Stimulated activated CD4-positive, alpha-beta T cell treated with anti-CD3 and anti-CD28 coated beads, Interleukin-15, amount 100 ng/mL, for 24 hours (primary cell): Measurements from ENCODE around the gene LHPP.

Source experiments
- DNase-seq: peaks from one replicate; pipeline ENCODE4 v3.0.0-alpha.2; 2020

The LHPP gene

DNA sequence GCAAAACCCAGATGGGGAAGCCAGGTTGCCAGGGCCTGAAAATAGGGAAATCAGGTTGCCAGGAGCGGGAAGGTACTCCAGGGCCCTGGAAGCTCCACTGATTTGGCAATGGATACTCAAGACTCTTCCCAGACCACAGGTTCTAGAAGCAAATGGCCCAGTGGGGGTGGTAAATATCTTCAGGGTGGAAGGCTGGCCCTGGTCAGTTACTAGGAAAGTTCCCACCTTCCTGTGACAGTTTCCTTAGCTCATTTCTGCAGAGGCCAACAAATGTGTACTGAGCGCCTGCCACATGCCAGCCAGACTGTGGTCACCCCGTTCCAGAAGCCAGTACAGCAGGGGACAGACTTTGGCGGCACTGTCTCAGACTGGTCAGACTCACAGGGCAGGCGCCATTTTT is 168.9 kb downstream of the LHPP start:
- DNase-seq = no peak

DNA sequence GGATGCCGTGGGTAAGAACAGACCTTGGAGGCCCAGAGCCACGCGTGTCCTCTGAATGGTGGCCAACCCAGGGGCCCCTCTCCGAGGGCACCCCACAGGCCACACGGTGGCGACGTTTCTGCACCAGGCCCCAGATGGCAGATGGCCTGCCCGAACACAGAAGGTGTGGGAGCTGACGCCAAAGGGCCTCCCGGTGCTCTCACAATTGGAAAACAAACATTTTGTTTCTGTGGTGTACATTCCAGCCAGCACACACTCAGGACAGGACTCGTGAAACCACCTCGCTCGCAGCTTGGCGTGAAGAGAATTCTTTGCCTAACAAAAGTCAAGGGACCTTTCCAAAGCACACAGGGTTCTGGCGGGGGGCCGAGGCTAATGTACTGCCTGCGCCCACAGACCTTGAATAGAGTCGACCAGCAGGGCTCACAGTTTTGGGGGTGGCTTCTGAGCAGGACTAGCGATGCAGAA is 170.5 kb downstream of the LHPP start:
- peak; percentile 53 for DNase-seq

DNA sequence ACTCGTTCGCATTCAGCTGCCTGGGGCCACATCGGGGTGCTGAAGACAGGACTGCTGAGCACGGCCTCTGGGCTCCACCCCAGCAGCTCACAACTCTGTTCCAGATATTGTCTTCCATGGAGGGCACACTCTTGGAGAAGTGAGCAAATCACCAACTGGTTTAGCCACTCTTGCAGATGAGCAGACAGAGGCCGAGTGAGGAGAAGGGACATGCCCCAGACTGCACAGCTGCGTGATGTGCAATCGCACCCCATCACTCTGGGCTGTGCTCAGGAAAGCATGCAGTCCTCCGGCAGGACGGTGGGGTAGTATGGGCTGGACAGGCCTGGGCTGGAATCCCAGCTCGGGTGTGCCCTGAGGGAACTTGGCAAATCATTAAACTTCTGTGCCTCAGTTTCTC is 170.9 kb downstream of the LHPP start:
- no peak for DNase-seq

DNA sequence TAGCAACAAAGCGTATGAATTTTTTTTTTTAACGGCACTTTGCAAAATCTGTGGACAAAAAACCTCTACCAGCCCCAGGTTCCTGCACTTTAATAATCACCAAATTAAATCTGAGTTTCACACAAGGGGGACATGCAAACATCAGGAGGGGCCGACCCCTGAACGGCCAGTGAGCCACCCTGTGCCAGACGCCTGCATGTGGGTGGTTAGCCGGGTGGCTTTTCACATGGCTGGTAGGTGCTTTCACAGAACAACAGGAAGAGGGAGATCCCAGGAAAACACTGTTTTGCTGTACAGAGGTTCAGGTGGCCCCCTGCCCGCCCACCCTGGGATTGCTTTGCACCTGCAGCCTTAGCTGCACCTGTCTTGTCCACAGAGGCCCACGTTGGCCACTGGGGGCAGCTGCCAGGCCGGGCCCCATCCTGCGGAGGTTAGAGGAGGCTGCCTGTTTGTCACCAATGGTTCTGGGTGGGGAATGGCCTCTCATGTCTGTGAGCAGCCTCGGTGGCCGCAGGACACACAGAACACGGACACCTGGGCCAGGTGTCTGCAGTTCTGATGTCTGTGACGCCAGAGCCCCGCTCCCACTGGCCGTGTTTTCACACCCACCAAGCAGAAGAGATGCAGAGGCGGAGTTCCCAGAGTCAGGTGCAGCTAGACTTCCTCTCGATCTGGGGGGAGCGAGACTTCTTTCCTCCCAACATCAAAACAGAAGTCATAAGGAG is 174.8 kb downstream of the LHPP start:
- peak; percentile 38 for DNase-seq

DNA sequence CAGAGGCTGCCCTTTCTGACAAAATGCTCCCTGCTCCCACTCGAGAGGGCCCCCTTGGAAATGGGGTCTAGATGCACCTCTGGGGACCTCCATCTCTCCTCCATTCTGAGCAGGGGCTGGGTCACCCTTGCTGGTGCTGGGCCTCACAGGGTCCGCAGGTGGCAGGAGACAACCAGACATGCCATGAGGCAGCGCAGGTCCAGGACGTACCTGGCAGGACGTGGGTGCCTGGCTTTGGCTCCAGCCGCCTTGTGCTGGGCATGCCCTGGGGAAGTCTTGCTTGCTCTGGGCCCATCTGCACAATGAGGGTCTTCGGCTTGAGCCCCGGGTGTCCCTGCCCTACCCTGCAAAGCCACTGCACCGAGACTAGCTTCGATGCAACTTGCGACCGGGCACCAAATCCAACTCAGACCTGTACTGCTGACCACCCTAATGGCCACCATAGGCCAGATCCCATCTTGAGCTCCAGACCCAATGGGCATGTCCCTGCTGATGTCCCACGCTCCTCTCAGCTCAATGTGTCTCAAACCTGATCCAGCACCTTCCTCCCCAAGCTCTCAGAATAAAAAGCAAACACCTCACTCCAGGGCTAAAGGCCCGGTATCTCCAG is 175.6 kb downstream of the LHPP start:
- DNase-seq = no peak

DNA sequence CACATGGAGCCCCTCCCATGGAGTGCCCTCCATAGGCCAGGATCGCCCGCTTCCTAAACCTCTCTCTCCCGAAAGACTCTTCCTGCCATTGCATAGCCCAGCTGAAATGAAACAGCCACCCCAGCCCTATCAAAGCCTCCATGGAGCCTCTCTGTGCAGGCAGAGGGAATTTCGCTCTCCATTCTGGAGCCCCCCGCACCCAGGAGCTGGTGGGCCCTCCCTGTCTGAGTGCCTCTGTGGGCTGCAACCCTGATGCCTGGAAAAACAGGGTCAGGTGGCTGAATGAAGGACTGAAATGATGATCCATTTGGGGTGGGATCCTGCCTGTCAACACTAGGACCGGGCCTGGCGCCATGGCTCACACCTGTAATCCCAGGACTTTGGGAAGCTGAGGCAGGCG is 176.1 kb downstream of the LHPP start:
- DNase-seq = no peak

DNA sequence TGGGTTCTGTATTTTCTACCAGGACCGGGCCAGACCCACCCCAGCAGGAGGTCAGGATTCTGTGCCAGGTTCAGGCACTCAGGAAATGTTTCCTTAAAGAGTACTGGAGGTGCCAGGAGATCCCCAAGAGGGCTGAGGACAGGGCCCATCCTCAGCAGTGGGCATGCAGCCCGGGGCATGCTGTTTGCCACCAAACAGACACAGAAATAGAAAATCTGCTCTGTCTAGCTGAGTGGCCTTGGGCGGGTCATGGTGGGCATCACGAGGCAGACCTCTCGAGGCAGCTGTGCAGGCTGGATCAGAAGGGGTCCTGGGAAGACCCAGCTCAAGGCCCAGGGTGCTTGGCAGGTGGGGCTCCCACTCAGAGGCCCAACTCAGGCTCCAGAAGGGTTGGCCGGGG is 177.6 kb downstream of the LHPP start:
- DNase-seq = no peak

DNA sequence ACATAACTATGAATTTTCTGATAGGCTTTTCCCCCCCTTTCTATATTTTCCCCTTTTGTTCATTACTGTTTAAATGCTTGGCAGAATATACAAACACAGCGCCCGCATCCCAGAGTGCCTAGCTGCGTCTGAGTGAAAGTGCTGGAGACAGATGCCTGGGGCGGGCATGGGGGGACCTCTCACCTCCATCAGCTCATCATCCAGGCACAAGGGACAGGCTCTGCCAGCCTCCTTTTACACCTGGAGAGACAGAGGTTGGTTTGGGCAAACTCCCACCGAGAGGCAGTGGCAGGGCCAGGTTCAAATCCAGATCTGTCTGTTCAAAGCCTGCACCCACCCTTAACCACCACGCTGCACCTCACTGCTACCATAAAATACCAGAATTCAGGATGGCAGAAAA is 178.0 kb downstream of the LHPP start:
- DNase-seq = no peak

DNA sequence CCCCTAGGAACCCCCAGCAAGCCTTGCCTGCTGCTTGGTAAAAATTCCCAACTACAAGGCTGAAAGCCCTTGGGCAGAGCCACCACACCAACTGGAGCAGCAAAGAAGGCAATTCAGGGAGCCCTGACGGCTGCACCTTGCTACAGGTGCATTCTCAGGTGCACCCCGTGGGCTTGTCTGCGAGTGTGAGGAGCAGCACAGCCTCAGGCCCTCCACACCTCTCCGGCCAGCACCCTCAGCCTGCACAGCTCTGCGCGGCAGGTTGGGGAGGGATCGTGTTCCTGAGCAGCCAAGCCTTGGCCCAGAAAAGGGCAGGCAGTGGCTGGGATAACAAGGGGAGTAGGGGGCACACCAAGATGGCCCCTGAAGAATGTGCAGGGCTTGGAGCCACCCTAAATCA is 178.4 kb downstream of the LHPP start:
- no peak for DNase-seq

DNA sequence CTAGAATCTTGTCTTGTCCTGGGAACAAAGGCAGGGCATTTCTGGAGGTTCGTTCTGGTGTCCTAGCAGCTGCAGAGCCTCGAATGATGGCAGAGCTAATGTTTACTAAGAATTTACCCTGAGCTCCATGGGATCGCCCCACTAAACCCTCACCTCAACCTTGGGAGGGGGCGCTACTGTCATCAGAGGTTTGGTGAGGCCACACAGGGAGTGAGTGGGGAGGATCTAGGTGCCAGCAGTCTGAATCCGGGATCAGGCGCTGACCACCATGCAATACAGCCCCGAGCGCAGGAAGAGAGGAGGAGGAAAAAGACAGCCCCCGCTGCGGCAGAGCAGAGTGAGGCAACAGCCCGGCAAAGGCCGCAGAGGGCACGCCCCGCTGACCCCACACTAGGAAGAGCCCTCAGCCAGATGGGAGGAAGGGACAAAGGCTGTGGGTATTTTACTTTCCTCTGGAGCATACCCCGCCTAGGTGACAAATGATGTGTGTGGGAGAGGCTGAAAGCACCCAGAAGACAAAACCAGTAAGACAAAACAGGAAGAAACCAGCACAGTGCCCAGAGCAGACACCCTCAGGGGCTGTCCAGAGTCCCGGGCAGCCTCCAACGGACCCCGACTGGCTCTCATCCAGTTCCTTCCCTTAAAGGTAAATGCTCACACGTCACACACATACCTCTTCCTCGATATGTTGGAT is 179.1 kb downstream of the LHPP start:
- DNase-seq = no peak

DNA sequence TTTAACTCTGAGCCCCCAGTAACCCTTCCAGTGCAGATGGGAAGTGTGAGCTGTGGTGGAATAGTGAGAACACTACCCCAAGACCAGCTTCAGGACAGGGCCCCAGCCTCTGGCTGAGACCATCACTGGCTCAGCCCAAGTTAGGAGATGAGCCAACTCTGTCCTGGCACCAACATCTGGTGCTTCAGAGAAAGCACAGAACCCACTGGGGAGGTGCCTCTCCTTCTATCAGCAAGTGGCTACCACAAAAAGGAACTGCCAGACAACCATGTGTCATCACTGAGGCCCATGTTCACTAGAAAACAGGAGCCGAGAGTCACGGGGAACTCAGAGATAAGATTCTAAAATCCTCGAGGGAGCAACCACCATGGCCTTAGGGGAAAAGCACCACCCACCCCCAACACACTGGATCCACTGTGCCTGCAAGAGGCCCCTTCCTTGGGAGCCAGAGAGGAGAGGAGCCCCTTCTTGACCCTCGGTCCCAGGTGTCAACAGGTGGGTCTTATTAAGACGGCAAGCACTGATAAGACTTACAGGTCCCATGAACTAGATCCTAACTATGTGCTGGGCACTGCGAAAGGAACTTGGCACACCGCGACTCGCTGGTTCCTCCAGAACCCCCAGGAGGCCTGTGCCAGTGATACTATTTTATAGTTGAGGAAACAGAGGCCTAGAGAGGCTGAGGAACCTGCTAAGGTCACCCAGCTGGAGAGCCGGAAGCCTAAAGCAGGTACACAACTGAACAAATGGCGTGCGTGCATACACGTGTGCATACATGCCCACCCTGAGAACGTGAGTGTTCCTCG is 179.9 kb downstream of the LHPP start:
- DNase-seq = peak; percentile 36

DNA sequence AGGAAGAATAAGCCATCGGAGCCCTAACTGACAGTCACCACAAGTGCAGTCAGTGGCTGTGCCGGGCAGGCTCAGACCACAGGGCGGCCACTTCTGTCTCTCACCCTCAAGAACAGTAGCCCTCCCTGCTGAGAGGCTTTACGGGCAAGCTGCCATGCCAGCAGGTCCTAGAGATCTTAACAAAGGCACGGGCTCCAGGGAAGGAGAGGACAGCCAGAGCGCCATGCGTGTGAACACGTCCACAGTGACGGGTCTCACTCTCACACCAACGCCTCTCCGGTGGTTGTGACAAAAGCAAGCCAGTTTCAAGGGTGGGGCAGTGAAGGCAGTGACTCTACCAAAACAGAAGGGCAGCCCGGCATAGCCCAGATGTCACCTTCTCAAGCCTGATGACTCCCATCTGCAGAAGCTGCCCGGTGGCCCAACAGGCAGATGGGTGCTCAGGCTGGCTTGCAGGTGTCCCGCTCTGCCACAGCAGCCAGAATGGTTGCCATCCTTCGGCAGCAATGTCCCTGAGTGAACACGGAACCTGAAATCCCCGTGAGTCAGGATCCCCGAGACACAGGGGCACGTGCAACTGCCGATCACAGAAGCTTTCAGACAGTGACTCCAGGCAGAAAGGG is 180.6 kb downstream of the LHPP start:
- DNase-seq = no peak

DNA sequence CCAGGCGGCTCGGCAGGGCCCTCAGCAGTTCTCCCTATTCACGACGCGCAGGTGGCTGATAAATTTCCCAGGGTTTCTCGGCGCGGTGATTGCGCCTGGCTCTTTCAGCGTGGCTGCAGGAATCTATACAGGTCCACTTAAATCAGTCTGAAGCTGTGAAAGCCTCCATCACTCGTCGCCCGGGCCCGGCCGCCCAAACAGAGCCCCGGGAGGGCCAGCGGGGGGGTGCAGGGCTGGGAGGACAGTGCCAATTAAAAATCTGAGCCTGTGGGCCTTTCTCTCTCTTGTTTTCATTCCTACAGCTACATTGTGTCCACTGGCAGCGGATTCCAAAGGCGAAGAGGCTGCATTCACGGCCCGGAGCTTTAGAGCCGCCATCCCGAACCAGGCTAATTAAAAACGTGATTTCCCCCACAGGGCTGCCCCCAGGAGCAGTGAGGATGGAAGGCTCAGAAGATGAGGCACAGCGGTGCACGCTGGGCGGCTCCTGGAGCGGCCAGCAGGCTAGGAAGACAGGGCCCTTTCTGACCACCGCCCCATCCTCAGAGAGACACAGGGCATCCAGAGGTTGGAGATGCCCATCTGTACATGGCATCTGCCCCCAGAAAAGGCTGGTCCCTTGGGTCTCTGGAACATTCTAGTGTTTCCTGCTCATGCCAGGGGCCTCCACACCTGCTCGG is 181.8 kb downstream of the LHPP start:
- DNase-seq = no peak

DNA sequence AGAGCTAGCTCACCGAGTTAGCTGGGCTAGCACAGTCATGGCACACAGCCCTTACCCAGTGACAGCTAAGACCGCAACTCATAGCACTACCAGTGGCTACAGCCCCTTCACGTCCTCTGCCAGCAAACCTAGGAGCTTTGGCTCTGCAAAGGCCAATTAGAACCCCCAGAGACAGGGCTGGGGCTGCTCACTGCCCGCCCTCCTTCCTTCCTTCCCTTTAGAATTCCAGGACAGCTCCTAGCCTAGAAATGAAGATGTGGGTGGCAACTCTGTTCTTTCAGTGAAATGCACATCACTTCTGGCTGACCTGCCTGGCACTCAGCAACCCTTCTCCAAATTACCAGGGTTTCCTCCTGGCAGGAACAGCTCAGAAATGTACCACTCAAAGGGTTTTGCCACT is 182.6 kb downstream of the LHPP start:
- no peak for DNase-seq

DNA sequence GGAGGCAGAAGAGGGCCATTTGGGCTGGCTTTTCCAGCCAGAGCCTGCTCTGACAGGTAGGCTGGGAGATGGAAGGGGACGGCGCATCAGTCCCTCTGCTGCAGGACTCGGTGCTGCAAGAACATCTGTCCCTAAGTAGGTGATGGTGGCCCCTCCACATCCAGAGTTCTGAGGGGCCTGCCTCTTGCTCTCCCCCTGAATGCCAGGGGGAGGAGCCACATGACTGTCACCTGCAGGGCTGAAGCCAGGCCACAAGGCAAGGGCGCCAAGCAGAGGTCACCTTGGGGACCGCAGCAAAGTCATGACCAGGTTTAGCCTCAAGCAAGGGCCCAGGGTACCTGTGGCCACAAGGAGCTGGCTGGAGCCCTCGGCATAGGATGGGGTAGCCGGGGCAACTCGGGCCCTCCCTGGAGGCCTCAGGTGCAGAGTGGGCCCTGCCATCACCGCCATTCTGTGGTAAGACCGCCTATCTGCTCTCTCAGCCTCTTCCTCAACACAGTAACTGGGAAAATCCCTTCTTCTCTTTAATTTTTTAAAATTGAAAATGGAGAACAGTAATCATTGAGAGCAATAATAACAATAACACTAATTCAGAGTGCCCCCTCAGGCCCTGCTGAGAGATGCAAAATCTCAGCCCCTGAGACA is 183.3 kb downstream of the LHPP start:
- no peak for DNase-seq

DNA sequence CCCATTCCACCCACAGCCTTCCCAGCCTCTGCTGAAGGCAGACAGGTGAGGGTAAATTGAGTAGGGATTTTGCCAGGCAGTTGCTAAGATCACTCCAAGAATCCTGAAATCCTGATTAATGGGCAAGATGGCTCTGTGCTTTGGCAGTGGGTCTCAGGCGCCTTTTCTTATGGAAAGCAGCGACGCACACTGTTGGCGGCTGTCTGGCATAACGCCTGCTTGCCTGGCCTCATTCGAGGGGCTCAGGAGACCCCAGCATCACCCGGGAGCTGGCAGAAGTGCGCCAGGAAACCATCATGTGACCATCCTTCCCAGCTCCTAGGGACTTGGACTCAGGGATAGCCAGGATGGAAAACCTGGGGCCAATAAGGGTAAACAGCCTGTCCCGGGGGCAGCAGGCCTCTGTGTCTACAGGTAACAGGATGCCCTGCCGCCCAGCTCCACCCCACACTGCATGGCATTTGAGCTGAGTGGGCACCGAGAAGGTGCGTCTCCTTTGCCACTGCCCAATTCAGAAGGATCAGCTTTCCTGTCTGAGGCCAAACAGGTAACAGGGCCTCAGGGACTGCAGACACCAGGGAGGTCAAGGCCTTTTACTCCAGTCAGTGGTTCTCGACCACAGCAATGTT is 184.0 kb downstream of the LHPP start:
- no peak for DNase-seq

DNA sequence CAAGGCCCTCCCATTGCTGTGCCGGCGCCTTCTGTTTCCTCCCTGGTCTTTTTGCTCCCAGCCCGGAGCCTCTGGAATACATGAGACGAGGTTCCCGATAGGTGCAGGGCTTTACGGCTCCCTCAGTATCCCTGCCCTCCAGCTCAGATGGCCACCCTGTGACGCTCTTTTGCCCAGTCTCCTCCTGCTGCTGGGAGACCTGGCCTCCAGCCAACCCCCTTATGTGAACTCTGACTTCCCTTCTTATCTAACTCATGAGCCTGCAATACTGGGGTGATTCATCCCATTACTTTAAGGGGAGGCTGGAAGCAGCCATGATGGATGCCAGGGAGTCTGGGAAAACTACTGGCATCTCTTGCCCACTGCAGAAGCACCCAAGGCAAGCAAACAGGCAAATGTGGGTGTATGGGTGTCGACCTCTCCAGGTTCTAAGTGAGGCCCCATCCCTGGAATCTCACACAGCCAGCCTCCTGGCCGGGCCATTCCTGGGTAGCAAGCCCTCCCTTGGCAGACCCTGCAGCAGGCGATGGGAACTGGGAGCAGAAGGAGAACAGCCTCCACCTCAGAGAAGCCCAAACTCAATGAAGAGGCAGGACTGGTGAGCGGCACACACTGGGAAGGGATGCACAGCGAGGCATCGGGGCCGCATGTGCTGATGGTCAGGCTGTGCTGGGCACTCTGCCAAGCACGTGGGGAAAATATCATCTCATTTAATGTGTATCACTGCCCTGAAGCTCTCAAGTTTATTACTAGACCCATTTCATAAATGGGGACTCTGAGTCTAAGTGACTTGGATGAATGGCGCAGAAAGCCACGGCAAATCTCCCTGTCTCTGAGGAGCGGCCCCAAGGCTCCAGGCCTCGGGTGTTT is 185.1 kb downstream of the LHPP start:
- DNase-seq = no peak

DNA sequence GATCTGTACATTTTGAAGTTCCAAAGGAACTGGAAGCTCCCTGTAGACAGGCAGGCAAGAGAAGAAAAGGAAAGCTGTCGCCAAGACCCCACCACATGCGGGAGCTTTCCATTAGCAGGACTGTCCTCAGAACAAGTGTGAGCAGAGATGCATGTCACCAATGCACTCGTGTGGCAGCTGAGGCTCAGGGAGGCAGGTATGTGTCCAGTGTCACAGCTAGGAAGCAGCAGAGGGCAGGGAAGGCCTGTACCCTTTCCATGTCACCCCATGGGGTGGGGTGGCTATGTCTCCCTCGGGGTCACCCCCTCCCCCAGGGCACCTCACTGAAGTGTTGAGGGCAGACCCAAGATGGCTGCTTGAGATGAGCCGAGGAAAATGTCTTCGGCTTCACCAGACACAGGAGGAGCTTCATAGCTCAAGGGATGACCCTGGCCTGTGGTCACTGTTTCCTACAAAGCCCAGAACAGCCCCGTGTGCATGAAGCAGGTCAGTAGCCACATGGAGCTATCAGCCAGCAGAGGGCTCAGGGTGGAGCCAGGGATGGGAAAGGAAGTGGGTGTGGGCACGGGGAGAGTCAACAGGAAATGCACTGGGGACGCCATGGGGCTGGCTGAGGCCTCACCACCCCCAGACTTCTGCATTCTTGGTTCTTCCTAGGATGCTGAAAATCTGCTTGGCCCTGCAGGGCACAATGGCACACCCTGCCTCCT is 186.0 kb downstream of the LHPP start:
- peak; percentile 78 for DNase-seq

DNA sequence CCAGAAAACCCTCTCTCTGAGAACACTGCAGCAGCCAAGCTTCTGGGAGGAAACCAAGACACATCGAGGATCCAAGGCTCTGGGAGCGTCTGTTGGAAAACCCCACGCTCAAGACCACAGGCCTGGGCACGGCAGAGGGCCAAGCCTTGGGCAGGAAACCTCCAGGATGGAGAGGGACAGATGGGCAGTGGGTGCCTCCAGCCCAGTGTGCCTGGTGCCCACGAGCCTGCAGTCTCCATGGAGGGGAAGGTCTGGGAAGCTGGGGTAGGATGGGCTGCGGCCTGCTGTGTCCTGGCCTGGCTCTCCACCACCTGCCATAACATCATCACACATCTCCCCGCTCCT is 186.5 kb downstream of the LHPP start:
- no peak for DNase-seq

DNA sequence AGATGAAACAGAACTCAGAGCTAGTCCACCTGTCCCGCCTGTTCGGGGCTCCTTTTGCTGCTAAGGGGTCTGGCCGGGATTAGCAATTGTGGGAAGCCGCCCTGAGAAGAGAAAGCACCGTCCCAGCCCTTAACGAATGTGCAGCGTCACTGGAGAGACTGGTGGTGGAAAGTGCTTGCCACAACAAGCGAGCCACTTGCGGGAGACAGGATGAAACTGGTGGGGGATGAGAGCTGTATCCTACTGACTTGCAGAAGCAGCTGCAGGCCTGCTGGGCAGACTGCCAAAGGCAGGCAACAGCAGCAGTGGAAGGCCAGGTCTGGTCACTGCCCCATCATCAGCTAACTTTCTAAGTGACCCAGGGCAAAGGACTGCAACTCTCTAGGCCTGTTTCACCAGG is 187.1 kb downstream of the LHPP start:
- peak; percentile 70 for DNase-seq
